H1 (cell line): ENCODE measurements around the gene RBM5. TPM values are rescaled to one million over a fixed set of nuclear protein-coding genes. Genes with fewer than 3 reads are reported as not detected.

Source experiments
- CTCF ChIA-PET: fragments of 300-600 bp; sonication (Branson Sonifier 250); formaldehyde crosslinking; loops from one replicate; lab custom pipeline; 2021; ENCODE audit not compliant: partially characterized antibody; lab: Charles Lee
- POLR2A ChIA-PET: fragments of 300-600 bp; sonication (Branson Sonifier 250); formaldehyde crosslinking; loops from one replicate; lab custom pipeline; 2021; ENCODE audit warnings: inconsistent platforms; ENCODE audit not compliant: partially characterized antibody; lab: Charles Lee
- DNase-seq, 2 experiments: peaks; one replicate each; pipeline versions ENCODE4 v3.0.0 to v3.0.0-alpha.2; 2010 to 2022; ENCODE audit warnings: low spot score in 2 of 2, low read depth in 1 of 2, mixed read lengths in 1 of 2
- FAIRE-seq: peaks from 2 replicates; lab custom pipeline; 2011; peaks lifted over from hg19 to GRCh38; lab: Jason Lieb, UNC
- H2AFZ ChIP-seq: 2 replicates; pipeline ENCODE4 v1.8.1; 2012; ENCODE audit warnings: low read length, inconsistent platforms
- H2AK5ac ChIP-seq: 2 replicates; pipeline ENCODE4 v1.6.1; 2013; ENCODE audit warnings: low read depth, low read length
- H2BK120ac ChIP-seq: replicated peaks from 2 replicates; pipeline ENCODE3; 2013; ENCODE audit warnings: low read depth, low read length, inconsistent platforms
- H2BK12ac ChIP-seq: 2 replicates; pipeline ENCODE4 v1.6.1; 2013; ENCODE audit warnings: low read depth, low read length
- H2BK15ac ChIP-seq: 2 replicates; pipeline ENCODE4 v1.6.1; 2013; ENCODE audit warnings: low read length
- H2BK20ac ChIP-seq: 2 replicates; pipeline ENCODE4 v1.6.1; 2013; ENCODE audit warnings: low read length
- H2BK5ac ChIP-seq: 2 replicates; pipeline ENCODE4 v1.6.1; 2013; ENCODE audit warnings: low read depth, low read length
- H3K14ac ChIP-seq: 2 replicates; pipeline ENCODE4 v1.6.1; 2013; ENCODE audit warnings: inconsistent platforms; ENCODE audit not compliant: insufficient read length
- H3K18ac ChIP-seq: 2 replicates; pipeline ENCODE4 v1.6.1; 2013; ENCODE audit warnings: low read length; ENCODE audit errors: extremely low read depth
- H3K23ac ChIP-seq: 2 replicates; pipeline ENCODE4 v1.6.1; 2013; ENCODE audit warnings: inconsistent platforms; ENCODE audit not compliant: insufficient read length
- H3K23me2 ChIP-seq: 2 replicates; pipeline ENCODE4 v1.6.1; 2013; ENCODE audit warnings: low read depth, low read length
- H3K27ac ChIP-seq: 2 replicates; pipeline ENCODE4 v1.6.1; 2011; ENCODE audit warnings: low read depth, low read length, inconsistent platforms
- H3K27me3 ChIP-seq, 4 experiments: replicated peaks in 1 of 4; 1 replicate in 1 of 4; 2 replicates in 3 of 4; pipeline versions ENCODE4 v1.6.1 to v1.8.1; 2011 to 2013; ENCODE audit warnings: low read length in 3 of 4, mild to moderate bottlenecking in 3 of 4, inconsistent platforms in 2 of 4, mixed read lengths in 2 of 4, moderate library complexity in 1 of 4; ENCODE audit not compliant: control insufficient read depth in 3 of 4, insufficient read depth in 3 of 4; ENCODE audit errors: extremely low read depth in 1 of 4
- H3K36me3 ChIP-seq, 4 experiments: 2 replicates each; pipeline versions ENCODE4 v1.6.1 to v1.8.1; 2011 to 2013; ENCODE audit warnings: mild to moderate bottlenecking in 4 of 4, low read length in 3 of 4, moderate library complexity in 2 of 4, control low read depth in 1 of 4, inconsistent platforms in 1 of 4; ENCODE audit not compliant: insufficient read depth in 4 of 4, control insufficient read depth in 2 of 4
- H3K4ac ChIP-seq: replicated peaks from 2 replicates; pipeline ENCODE3; 2013; ENCODE audit warnings: low read length, low read depth, mixed read lengths, inconsistent platforms; ENCODE audit not compliant: insufficient read length
- H3K4me1 ChIP-seq, 4 experiments: replicated peaks in 1 of 4; 1 replicate in 1 of 4; 2 replicates in 3 of 4; pipeline versions ENCODE4 v1.6.1 to v1.8.1; 2011 to 2013; ENCODE audit warnings: low read length in 3 of 4, inconsistent platforms in 2 of 4, mixed read lengths in 1 of 4; ENCODE audit not compliant: insufficient read depth in 4 of 4, control insufficient read depth in 3 of 4
- H3K4me2 ChIP-seq, 2 experiments: 2 replicates each; pipeline versions ENCODE4 v1.6.1 to v1.8.1; 2011 to 2013; ENCODE audit warnings: low read depth in 2 of 2, low read length in 2 of 2, control low read depth in 1 of 2, inconsistent platforms in 1 of 2, mild to moderate bottlenecking in 1 of 2; ENCODE audit not compliant: insufficient read depth in 1 of 2
- H3K4me3 ChIP-seq, 4 experiments: fragments of 200-600, 300-600 bp in 1 of 4; sonication (generic), shearing (Covaris generic), sonication (Bioruptor Twin) in 1 of 4; 2 replicates each; pipeline versions ENCODE4 v1.5.1 to v1.8.1; 2011 to 2016; ENCODE audit warnings: low read length in 4 of 4, low read depth in 3 of 4, control low read depth in 2 of 4, inconsistent platforms in 2 of 4, mild to moderate bottlenecking in 2 of 4, mixed read lengths in 1 of 4, moderate library complexity in 1 of 4; ENCODE audit not compliant: insufficient read depth in 2 of 4; ENCODE audit errors: extremely low read depth in 1 of 4
- H3K56ac ChIP-seq: replicated peaks from 2 replicates; pipeline ENCODE3; 2013; ENCODE audit warnings: low read depth, mild to moderate bottlenecking, mixed read lengths, low read length, inconsistent platforms; ENCODE audit not compliant: insufficient read length
- H3K79me1 ChIP-seq: 2 replicates; pipeline ENCODE4 v1.6.1; 2013; ENCODE audit warnings: low read depth, low read length, control low read depth
- H3K79me2 ChIP-seq, 2 experiments: 2 replicates each; pipeline versions ENCODE4 v1.6.1 to v1.8.1; 2012 to 2013; ENCODE audit warnings: low read length in 2 of 2, mild to moderate bottlenecking in 2 of 2, inconsistent platforms in 1 of 2; ENCODE audit not compliant: insufficient read depth in 2 of 2, control insufficient read depth in 1 of 2
- H3K9ac ChIP-seq, 4 experiments: replicated peaks in 1 of 4; 1 replicate in 1 of 4; 2 replicates in 3 of 4; pipeline versions ENCODE4 v1.6.1 to v1.8.1; 2011 to 2013; ENCODE audit warnings: low read depth in 3 of 4, low read length in 3 of 4, control low read depth in 2 of 4, mild to moderate bottlenecking in 2 of 4, moderate library complexity in 2 of 4, inconsistent platforms in 1 of 4; ENCODE audit errors: extremely low read depth in 1 of 4
- H3K9me3 ChIP-seq, 2 experiments: 2 replicates each; pipeline versions ENCODE4 v1.6.1 to v1.8.1; 2012 to 2013; ENCODE audit warnings: mild to moderate bottlenecking in 2 of 2, moderate library complexity in 2 of 2, control low read depth in 1 of 2, inconsistent platforms in 1 of 2, low read depth in 1 of 2, low read length in 1 of 2, mixed read lengths in 1 of 2; ENCODE audit not compliant: insufficient read depth in 2 of 2
- H4K20me1 ChIP-seq, 2 experiments: replicated peaks in 1 of 2; 2 replicates each; pipeline versions ENCODE3 to v1.8.1; 2011 to 2013; ENCODE audit warnings: inconsistent platforms in 2 of 2, low read length in 2 of 2, mild to moderate bottlenecking in 1 of 2; ENCODE audit not compliant: insufficient read depth in 2 of 2, control insufficient read depth in 1 of 2
- H4K5ac ChIP-seq: 2 replicates; pipeline ENCODE4 v1.6.1; 2013; ENCODE audit warnings: low read length, low read depth, mixed read lengths, inconsistent platforms; ENCODE audit not compliant: insufficient read length
- H4K8ac ChIP-seq: 2 replicates; pipeline ENCODE4 v1.8.0; 2013; ENCODE audit warnings: mild to moderate bottlenecking, moderate library complexity, low read length, inconsistent platforms; ENCODE audit not compliant: insufficient read depth; ENCODE audit errors: extremely low read depth
- H4K91ac ChIP-seq: replicated peaks from 2 replicates; pipeline ENCODE3; 2013; ENCODE audit warnings: low read length, mixed read lengths, inconsistent platforms; ENCODE audit not compliant: insufficient read length
- EGR1 ChIP-seq: IDR thresholded peaks from 2 replicates; pipeline ENCODE4 v1.6.1; 2011; ENCODE audit warnings: low read depth, low read length, borderline replicate concordance
- SIN3A ChIP-seq, 2 experiments: IDR thresholded peaks in 1 of 2; conservative IDR thresholded peaks in 1 of 2; 2 replicates each; pipeline ENCODE4 v1.6.1; 2011 to 2012; ENCODE audit warnings: low read length in 2 of 2, improper control_type of control experiment in 1 of 2, low read depth in 1 of 2, mild to moderate bottlenecking in 1 of 2
- SUZ12 ChIP-seq: fragments of 200-600 bp; sonication (generic); IDR thresholded peaks from 2 replicates; pipeline ENCODE4 v1.6.1; 2012; ENCODE audit warnings: mild to moderate bottlenecking, inconsistent platforms, low read length, moderate library complexity, mixed read lengths
- polyA plus RNA-seq, 7 experiments: library from polyadenylated mRNA; depleted of rRNA in 3 of 7; stranded (reverse) in 5 of 7; unstranded in 2 of 7; fragments of >200 nt in 5 of 7; fragments of 200-250 nt in 2 of 7; gene quantifications; 1 replicate in 5 of 7; 2 replicates in 1 of 7; 4 replicates in 1 of 7; pipeline versions ENCODE4 v1.2.1 to v1.2.3, GENCODE V29; 2011 to 2013; ENCODE audit warnings: missing spikeins in 2 of 7, mixed read lengths in 2 of 7
- total RNA-seq: library from RNA; stranded (reverse); fragmentation: NEBNext Ultra II Directional; extraction: Animal tissue kit (Norgen Biotek cat#: 25700); gene quantifications from 2 replicates; pipeline ENCODE4 v1.2.1, GENCODE V29; 2021

Gene RBM5
- total and polyA plus RNA-seq, 2 of the 8 experiments (the other 6 are each of a cell fraction or from before 2014, with no cell fraction given), result 82.7 to 144 TPM

- Histone ChIP-seq H3K27me3 (no peaks in the 10 kb centered on the region), H3K4ac (no peak overlapping the region), H2BK12ac (no peak overlapping the region), H3K4me2 (no peak overlapping the region), H2BK120ac (no peak overlapping the region), H3K36me3 (peaks cover 2 to 19% (median 10%) of the 10 kb centered on the region in 4 experiments; a peak in 7 of 8 replicates), H3K79me1 (no peaks in the 10 kb centered on the region; the same call in 1 of the 2 replicates), H3K4me3 (no peak overlapping the region), H3K27ac (no peak overlapping the region), H3K9ac (no peak overlapping the region), H2BK5ac (no peak overlapping the region), H3K23me2 (no peaks in the 10 kb centered on the region), H3K56ac (no peak overlapping the region), H4K8ac (no peak overlapping the region), H3K9me3 (no peaks in the 10 kb centered on the region), H4K20me1 (peaks cover 0 to 2% of the 10 kb centered on the region in 2 experiments), H4K5ac (no peak overlapping the region), H2AK5ac (no peak overlapping the region), H3K14ac (no peak overlapping the region), H3K4me1 (no peaks in the 10 kb centered on the region), H2AFZ (no peak overlapping the region), H2BK15ac (no peak overlapping the region), H4K91ac (no peak overlapping the region), H3K23ac (no peak overlapping the region), H3K79me2 (no peaks in the 10 kb centered on the region), H2BK20ac (no peak overlapping the region)
- no peak for FAIRE-seq
- POLR2A ChIA-PET, result no interaction called here
- CTCF ChIA-PET, result no interaction called here
- no peak for DNase-seq
- TF ChIP-seq SIN3A (conservative IDR thresholded peaks at IDR 0.05 in 1 of 2, IDR thresholded peaks at IDR 0.05 in 1 of 2; ENCODE audit: low read depth in 1 of 2, low read length in 2 of 2), result no peak
- TF ChIP-seq EGR1, result no peak
- TF ChIP-seq SUZ12, result no peak
- TF ChIP-seq, all 59 proteins: peak for 0
- no peak overlapping the region for H3K18ac ChIP-seq
Measured at GRCh38 chr3:50050361-50050760, 38.4 kb upstream of the RBM5 start.
